Neuron (in vitro differentiated cells): ENCODE results near the gene CIP2A.
A peak's percentile ranks its signal among the peaks of the same experiment; 100 is the strongest.

ENCODE experiments used
- H2AFZ ChIP-seq: one replicate; pipeline ENCODE4 v1.6.1; 2013; ENCODE audit warnings: low read depth, mild to moderate bottlenecking, inconsistent platforms, low read length, moderate library complexity
- H3K27me3 ChIP-seq: one replicate; pipeline ENCODE4 v1.6.1; 2013; ENCODE audit warnings: low read length; ENCODE audit not compliant: insufficient read depth
- H3K36me3 ChIP-seq: one replicate; pipeline ENCODE4 v1.6.1; 2013; ENCODE audit warnings: low read length; ENCODE audit not compliant: insufficient read depth
- H3K4me1 ChIP-seq: one replicate; pipeline ENCODE4 v1.6.1; 2013; ENCODE audit warnings: low read length; ENCODE audit not compliant: insufficient read depth
- H3K4me3 ChIP-seq: 2 replicates; pipeline ENCODE4 v1.5.1; 2013; ENCODE audit warnings: mild to moderate bottlenecking, low read length, moderate library complexity
- H3K9me3 ChIP-seq: one replicate; pipeline ENCODE4 v1.6.1; 2013; ENCODE audit warnings: low read length

The CIP2A gene

DNA sequence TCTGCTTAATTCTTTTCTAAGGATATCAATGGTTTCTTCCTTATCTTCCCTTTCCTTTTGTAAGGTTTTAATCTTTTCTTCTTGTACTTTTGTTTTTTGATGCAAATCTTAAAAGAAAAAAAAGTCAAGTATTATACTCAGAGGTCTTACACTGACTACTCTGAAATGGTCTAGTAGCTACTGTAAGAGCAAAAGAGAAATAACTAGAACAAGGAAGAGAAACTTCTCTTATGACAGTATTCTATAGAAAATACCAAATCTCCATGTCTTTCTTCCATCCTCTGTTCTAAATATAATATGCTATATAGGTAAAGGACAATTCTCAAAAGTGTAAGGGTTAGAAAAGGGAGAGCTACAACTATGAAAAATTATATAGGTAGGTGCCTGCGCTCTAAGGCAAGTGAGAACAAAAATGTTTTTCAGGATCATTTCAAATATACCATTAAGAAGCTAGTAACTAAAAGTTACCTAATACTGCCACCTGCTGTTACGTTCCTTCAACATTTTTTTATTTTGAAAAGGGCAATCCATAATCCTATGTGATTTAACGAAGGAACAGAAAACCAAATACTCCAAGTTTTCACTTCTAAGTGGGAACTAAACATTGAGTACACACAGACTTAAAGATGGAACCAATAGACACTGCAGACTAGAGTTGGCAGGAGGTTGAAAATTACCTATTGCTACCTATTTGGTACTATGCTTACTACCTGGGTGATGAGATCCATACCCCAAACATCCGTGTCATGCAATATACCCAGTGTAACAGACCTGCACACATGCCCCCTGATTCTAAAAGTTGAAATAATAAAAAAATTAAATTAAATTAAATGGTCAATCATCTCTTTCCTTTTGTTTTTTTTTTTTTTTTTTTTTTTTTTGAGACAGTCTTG lies 36.7 kb downstream of the CIP2A start:
- no peaks in the 10 kb centered on the region for H3K9me3 ChIP-seq
- H3K36me3 ChIP-seq = peaks cover 50% of the 10 kb centered on the region
- H2AFZ ChIP-seq = no peak overlapping the region
- peaks cover 5% of the 10 kb centered on the region for H3K4me1 ChIP-seq
- no peaks in the 10 kb centered on the region for H3K27me3 ChIP-seq
- H3K4me3 ChIP-seq = no peak overlapping the region

DNA sequence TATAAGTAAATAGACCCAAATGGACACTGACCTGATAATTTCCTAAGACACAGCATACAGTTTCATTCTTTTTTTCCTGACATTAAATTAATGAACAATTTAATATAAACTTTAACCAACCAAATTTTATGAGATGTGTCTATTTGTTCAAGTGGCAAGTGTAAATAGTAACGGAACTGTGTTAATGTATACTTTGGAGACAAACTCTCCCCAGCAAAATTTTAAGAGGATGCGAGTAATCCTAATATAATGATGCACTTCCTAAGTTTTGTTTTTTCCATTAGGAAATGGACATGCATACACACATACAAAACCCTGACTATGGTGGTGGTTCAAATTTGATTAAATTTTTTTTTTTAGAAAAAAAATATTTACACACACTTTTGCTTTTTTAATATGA lies 40.4 kb downstream of the CIP2A start:
- H3K36me3 ChIP-seq = peaks cover 18% of the 10 kb centered on the region
- no peak overlapping the region for H3K4me3 ChIP-seq
- no peak overlapping the region for H2AFZ ChIP-seq
- H3K4me1 ChIP-seq = peaks cover 15% of the 10 kb centered on the region
- no peaks in the 10 kb centered on the region for H3K27me3 ChIP-seq
- no peaks in the 10 kb centered on the region for H3K9me3 ChIP-seq

DNA sequence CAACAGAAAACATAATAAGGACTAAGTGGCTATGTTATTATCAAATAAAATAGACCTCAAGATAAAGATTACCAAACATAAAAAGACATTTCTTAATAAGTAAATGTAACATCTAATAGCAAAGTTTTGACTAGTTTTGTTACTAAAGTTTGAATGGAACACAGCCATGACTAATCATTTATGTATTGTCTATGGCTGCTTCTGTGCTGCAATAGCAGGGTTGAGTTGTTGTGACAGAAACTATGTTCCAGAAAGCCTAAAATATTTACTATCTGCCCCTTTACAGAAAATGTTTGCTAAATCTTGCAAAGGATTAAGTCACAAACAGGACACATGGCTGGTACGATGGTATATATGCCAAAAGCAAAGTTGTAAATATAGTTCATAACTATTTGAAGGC lies 40.9 kb downstream of the CIP2A start:
- Histone ChIP-seq H3K4me1 (peaks cover 15% of the 10 kb centered on the region), H3K27me3 (no peaks in the 10 kb centered on the region), H3K9me3 (no peaks in the 10 kb centered on the region), H2AFZ (no peak overlapping the region), H3K36me3 (peaks cover 22% of the 10 kb centered on the region), H3K4me3 (no peak overlapping the region)

DNA sequence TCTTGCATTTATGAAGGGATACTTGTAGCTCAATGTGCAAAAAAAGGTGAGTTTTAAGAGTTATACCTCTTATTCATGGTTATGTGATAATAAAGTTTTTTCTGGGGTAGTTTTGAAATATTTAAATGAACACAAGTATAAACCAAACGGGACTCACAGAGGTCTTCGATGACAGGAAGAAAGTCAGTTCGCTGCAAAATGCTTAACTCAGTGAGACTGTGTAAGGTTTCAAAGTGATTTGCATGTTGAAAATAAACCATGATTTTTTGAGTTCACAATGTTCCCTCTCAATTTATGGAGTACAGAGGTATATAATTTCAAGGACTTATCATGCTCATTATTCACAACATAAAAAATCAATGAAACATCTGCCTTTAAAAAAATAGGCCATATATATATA lies 42.5 kb downstream of the CIP2A start:
- peaks cover 15% of the 10 kb centered on the region for H3K4me1 ChIP-seq
- no peak overlapping the region for H3K4me3 ChIP-seq
- no peak overlapping the region for H2AFZ ChIP-seq
- peaks cover 23% of the 10 kb centered on the region for H3K36me3 ChIP-seq
- H3K27me3 ChIP-seq = no peaks in the 10 kb centered on the region
- no peaks in the 10 kb centered on the region for H3K9me3 ChIP-seq

DNA sequence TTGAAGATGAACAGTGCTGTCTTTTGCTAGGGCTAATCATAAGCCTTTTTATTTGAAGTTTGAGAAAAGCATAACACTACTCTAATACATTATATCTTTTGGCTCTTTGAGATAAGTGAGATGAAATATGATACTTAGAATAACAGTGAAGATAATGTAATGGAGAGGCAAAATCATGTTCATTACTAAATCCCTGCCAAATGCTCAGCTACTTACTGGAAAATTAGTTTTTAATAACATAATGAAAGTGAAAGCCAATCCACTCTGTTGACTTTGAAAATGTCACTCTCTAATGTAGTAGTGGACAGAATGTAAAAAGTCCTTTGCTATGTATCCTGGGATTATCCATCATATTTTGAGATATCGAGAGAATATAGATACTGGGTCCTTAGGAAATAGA lies 43.0 kb downstream of the CIP2A start:
- Histone ChIP-seq H3K27me3 (no peaks in the 10 kb centered on the region), H3K9me3 (no peaks in the 10 kb centered on the region), H3K4me3 (no peak overlapping the region), H2AFZ (no peak overlapping the region), H3K36me3 (peaks cover 18% of the 10 kb centered on the region), H3K4me1 (peaks cover 15% of the 10 kb centered on the region)

DNA sequence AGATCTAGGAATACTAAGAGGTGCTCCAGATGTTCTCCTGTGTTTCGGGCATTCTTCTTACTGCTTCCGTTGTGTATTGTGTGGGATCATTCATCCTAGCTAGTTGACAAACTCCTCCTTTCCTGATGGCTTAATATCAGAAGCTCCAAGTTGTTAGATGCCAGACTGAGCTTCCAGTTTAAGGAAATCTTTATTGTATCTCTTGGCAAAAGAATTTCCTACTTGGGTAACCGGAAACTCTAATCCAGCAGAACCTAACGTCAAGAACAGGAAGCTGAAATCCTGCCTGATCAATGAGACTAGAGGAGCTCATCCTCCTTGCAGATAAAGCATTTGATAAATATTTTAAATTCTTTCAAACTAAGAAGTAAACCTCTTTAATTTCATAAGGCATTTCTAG lies 51.2 kb downstream of the CIP2A start:
- Histone ChIP-seq H3K27me3 (no peaks in the 10 kb centered on the region), H3K9me3 (no peaks in the 10 kb centered on the region), H3K4me3 (no peak overlapping the region), H3K36me3 (peaks cover 6% of the 10 kb centered on the region), H2AFZ (no peak overlapping the region), H3K4me1 (no peaks in the 10 kb centered on the region)

DNA sequence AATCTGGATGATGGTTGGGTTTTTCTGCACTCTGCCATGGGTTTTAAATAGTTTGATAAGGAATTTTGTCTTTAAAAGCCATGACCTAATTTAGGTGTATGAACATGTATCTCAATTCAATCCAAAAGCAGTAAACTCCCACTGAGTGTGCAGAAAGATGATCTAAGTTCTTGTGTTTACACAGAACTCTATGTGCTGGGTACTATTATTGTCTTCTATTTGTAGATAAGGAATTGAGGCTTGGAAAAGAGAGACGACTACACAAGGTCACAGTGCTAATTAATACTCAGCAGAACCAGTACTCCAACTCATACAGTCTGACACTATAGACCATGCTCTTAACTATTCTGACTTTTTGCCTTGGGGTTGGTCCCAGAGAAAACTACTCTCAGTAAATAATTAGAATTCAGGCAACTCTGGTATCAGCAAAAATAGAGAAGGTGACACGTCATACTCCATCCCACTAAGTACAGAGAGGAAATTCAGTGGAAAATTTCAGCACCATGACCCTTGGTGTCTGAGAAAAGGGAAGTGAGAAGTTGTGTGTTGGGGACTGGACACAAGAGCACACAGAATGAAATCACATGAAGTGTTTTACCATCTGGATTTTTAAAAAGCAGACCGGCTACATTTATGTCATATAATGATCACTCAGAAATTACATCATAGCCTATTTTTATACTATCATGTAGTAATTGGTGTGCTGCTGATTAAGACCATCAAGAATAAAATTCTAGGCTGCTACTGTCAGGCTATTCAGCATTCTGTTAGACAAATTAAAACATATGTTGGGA lies 60.6 kb downstream of the CIP2A start:
- no peaks in the 10 kb centered on the region for H3K36me3 ChIP-seq
- H3K9me3 ChIP-seq = no peaks in the 10 kb centered on the region
- peaks cover 3% of the 10 kb centered on the region for H3K4me1 ChIP-seq
- no peaks in the 10 kb centered on the region for H3K27me3 ChIP-seq
- no peak overlapping the region for H3K4me3 ChIP-seq
- no peak overlapping the region for H2AFZ ChIP-seq

DNA sequence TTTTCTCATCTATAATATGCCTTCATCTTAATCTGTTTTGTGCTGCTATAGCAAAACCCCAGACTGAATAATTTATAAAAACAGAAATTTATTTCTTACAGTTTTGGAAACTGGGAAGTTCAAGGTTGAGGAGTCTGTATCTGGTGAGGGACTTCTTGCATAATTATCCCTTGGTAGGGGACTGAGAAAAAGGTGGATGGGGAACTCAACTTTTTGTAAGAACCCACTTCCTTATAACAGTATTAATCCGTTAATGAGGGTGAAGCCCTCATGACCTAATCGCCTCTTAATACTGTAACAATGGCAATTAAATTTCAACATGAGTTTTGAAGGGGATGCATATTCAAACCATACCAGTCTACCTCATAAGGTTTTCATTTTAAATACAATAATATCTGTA lies 61.4 kb downstream of the CIP2A start:
- H3K4me3 ChIP-seq = no peak overlapping the region
- no peaks in the 10 kb centered on the region for H3K27me3 ChIP-seq

DNA sequence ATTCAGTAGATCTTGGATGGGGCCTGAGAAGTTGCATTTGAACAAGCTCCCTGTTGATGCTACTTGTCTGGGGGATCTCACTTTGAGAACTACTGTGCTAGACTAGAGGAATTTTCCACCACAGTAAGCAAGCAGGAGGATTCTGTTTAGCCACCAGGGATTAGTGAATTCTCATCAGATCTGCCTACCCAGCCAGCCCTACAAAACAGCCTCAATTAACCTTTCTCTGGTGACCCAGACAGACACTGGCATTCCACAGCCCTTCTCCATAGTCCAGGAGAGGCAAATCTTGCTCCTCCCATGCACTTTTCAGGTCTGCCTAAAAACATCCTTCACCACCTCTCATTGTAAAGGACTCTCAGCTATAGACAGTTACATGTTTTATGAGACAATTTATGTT lies 62.1 kb downstream of the CIP2A start:
- Histone ChIP-seq H2AFZ (no peak overlapping the region), H3K4me3 (no peak overlapping the region), H3K4me1 (peaks cover 3% of the 10 kb centered on the region)

More for the DNA sequence above, 61.4 kb downstream of the CIP2A start:
- Histone ChIP-seq H3K4me1 (peaks cover 3% of the 10 kb centered on the region), H2AFZ (no peak overlapping the region), H3K36me3 (no peaks in the 10 kb centered on the region), H3K9me3 (no peaks in the 10 kb centered on the region)

DNA sequence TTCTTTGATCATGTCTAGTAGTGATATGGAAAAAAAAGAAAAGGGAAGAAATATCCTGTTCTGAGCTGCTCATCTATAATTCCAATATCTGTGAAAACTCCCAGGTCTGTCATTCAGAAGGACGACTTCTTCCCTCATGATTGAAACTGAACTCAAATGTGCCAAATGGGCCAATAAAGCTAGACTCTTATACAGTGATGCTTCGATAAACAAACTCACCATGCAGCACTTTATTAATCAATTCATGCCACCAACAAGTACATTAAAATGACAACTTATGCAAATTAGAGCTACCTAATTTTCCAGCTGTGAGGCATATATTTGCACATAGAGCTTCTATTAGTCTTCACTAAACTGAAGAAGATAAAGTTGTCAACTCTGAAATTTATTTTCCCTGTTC lies 63.3 kb downstream of the CIP2A start:
- no peak overlapping the region for H2AFZ ChIP-seq
- H3K4me3 ChIP-seq = no peak overlapping the region
- H3K36me3 ChIP-seq = no peaks in the 10 kb centered on the region
- peaks cover 3% of the 10 kb centered on the region for H3K4me1 ChIP-seq
- no peaks in the 10 kb centered on the region for H3K9me3 ChIP-seq
- no peaks in the 10 kb centered on the region for H3K27me3 ChIP-seq

More for the DNA sequence above, 62.1 kb downstream of the CIP2A start:
- H3K9me3 ChIP-seq = no peaks in the 10 kb centered on the region
- H3K27me3 ChIP-seq = no peaks in the 10 kb centered on the region
- H3K36me3 ChIP-seq = no peaks in the 10 kb centered on the region

DNA sequence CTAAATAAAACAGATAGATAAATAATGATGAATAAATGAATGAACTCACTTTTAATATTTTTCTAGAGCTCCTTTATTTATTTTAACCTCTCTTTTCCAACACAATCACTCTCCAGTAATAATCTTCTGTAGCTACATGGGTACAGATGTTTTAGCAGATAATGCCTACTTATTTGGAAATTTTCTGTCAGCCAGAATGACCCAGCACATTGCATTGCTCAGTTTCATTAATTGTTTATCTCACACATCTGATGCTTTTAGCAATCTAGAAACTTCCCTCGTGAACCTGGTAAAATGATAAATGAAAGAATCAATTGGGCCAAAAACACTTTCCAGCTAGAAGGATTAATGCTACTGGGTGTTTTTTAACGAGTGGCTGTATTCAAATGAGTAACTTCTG lies 64.0 kb downstream of the CIP2A start:
- Histone ChIP-seq H3K9me3 (no peaks in the 10 kb centered on the region), H3K27me3 (no peaks in the 10 kb centered on the region), H3K4me3 (no peak overlapping the region), H2AFZ (no peak overlapping the region), H3K4me1 (peaks cover 3% of the 10 kb centered on the region), H3K36me3 (no peaks in the 10 kb centered on the region)

DNA sequence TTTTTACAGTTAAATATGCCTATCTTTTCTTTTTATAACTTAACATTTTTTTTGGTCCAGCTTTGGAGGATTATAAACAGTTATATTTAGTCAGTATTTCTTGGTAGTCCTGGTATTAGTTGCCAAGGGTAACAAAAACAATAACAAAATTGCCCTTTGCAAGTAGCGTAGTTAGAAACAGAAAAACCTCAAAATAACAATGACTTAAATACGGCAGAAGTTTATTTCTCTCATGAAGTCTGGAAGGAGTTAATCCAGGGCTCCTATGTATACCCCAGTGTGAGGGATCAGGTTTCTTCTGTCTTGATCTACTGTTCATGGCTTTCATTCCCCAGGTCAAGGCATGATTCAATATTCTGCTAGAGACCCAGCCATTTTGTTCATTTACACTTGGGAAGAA lies 64.7 kb downstream of the CIP2A start:
- no peaks in the 10 kb centered on the region for H3K9me3 ChIP-seq

DNA sequence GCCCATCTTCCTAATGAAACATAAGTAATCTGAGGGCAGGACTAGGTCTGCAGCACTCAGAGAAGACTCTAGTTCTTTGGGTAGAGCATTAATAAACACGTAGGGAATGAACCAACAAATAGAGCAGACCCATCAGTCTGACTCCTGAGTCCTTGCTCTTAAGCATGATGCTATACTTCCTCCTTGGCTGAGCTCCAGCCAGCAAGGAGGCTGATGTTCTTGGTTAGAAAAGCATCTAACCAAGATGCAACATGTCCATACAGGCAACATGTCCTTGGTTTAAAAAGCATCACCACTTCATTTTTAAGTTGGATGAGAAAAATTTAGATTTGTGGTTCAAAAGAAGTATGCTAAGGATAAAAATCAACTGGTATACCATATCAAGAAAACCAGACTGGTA lies 70.3 kb downstream of the CIP2A start:
- H3K4me1 ChIP-seq = no peaks in the 10 kb centered on the region
- H3K27me3 ChIP-seq = no peaks in the 10 kb centered on the region
- no peaks in the 10 kb centered on the region for H3K36me3 ChIP-seq
- H3K9me3 ChIP-seq = no peaks in the 10 kb centered on the region
- H3K4me3 ChIP-seq = no peak overlapping the region
- H2AFZ ChIP-seq = no peak overlapping the region

More for the DNA sequence above, 64.7 kb downstream of the CIP2A start:
- Histone ChIP-seq H2AFZ (peak overlapping the region; percentile 3), H3K27me3 (no peaks in the 10 kb centered on the region), H3K36me3 (no peaks in the 10 kb centered on the region), H3K4me1 (peaks cover 3% of the 10 kb centered on the region), H3K4me3 (no peak overlapping the region)
